Erythroblast (primary cell): ENCODE data around the gene ELOVL5.

Experiments
- GATA1 ChIP-seq: IDR thresholded peaks from 2 replicates; pipeline ENCODE4 v1.6.1; 2011; ENCODE audit warnings: low read depth, mild to moderate bottlenecking, control low read depth, low read length, moderate library complexity
- POLR2A ChIP-seq: IDR thresholded peaks from 2 replicates; pipeline ENCODE4 v1.6.1; 2011; ENCODE audit warnings: mild to moderate bottlenecking, low read length

GRCh38 chr6:53258774-53259155 is 90.0 kb downstream of the ELOVL5 start:
- TF ChIP-seq POLR2A, result no peak
- TF ChIP-seq GATA1, result no peak
